NK-92 (cell line): ENCODE measurements around the gene FAIM2.

Experiments used
- DNase-seq: peaks from one replicate; lab custom pipeline; 2025; ENCODE audit not compliant: unreplicated experiment; lab: John Stamatoyannopoulos, UW

The FAIM2 gene

GRCh38 chr12:49897276-49897675 lies 6.4 kb downstream of the FAIM2 start:
- no peak for DNase-seq

- DNase-seq = no peak
Measured at GRCh38 chr12:49895773-49896172, 7.9 kb downstream of the FAIM2 start.

- DNase-seq = no peak
Measured at GRCh38 chr12:49894751-49895148, 8.9 kb downstream of the FAIM2 start.

- DNase-seq = no peak
Measured at GRCh38 chr12:49893753-49894750, 9.6 kb downstream of the FAIM2 start.

- DNase-seq = no peak
Measured at GRCh38 chr12:49892732-49893317, 10.9 kb downstream of the FAIM2 start.

- DNase-seq = no peak
Measured at GRCh38 chr12:49892084-49892731, 11.5 kb downstream of the FAIM2 start.

GRCh38 chr12:49891476-49891875 lies 12.2 kb downstream of the FAIM2 start:
- no peak for DNase-seq

- DNase-seq = no peak
Measured at GRCh38 chr12:49891012-49891411, 12.7 kb downstream of the FAIM2 start.

- no peak for DNase-seq
Measured at GRCh38 chr12:49890096-49890461, 13.6 kb downstream of the FAIM2 start.

GRCh38 chr12:49889361-49890095 lies 14.2 kb downstream of the FAIM2 start:
- DNase-seq = no peak

GRCh38 chr12:49888461-49889151 lies 15.1 kb downstream of the FAIM2 start:
- DNase-seq = no peak

GRCh38 chr12:49887536-49888401 lies 15.9 kb downstream of the FAIM2 start:
- DNase-seq = no peak

- DNase-seq = no peak
Measured at GRCh38 chr12:49887091-49887490, 16.6 kb downstream of the FAIM2 start.

- no peak for DNase-seq
Measured at GRCh38 chr12:49885663-49886461, 17.8 kb downstream of the FAIM2 start.

GRCh38 chr12:49885118-49885517 lies 18.6 kb downstream of the FAIM2 start:
- DNase-seq = no peak

GRCh38 chr12:49882851-49883464 lies 20.7 kb downstream of the FAIM2 start:
- DNase-seq = no peak

GRCh38 chr12:49882248-49882850 lies 21.4 kb downstream of the FAIM2 start:
- no peak for DNase-seq
